Vagina (tissue), 2 donors: ENCODE data around the gene HECW1. TPM values are rescaled to one million over a fixed set of nuclear protein-coding genes. Genes with fewer than 3 reads are reported as not detected.

Experiments used
- DNase-seq, 2 donors: peaks; one replicate each; pipeline ENCODE4 v3.0.0-alpha.2; 2017; ENCODE audit errors: extremely low spot score in 2 of 2
- H3K27ac ChIP-seq: fragments of 200-600 bp; sonication (generic); one replicate; pipeline ENCODE4 v1.5.1; 2019
- H3K27me3 ChIP-seq: fragments of 200-600 bp; sonication (generic); one replicate; pipeline ENCODE4 v1.5.1; 2019
- H3K36me3 ChIP-seq, 2 donors: fragments of 200-600 bp; sonication (generic); one replicate each; pipeline ENCODE4 v1.5.1; 2017 to 2019
- H3K4me1 ChIP-seq: fragments of 200-600 bp; sonication (generic); one replicate; pipeline ENCODE4 v1.5.1; 2019
- H3K4me3 ChIP-seq, 2 donors: fragments of 200-600 bp; sonication (generic); 1 replicate in 1 of 2; 2 replicates in 1 of 2; pipeline ENCODE4 v1.5.1; 2016 to 2019
- H3K9me3 ChIP-seq: fragments of 200-600 bp; sonication (generic); one replicate; pipeline ENCODE4 v1.5.1; 2019
- POLR2A ChIP-seq, 2 donors: fragments of 450-650 bp; IDR thresholded peaks; one replicate each; pipeline ENCODE4 v1.6.1; 2017; ENCODE audit warnings: antibody characterized with exemption in 2 of 2, mild to moderate bottlenecking in 2 of 2, moderate library complexity in 2 of 2
- POLR2AphosphoS5 ChIP-seq, 2 donors: sonication (generic); formaldehyde crosslinking; IDR thresholded peaks; one replicate each; pipeline ENCODE4 v1.9.0; 2017; ENCODE audit warnings: antibody characterized with exemption in 2 of 2, mild to moderate bottlenecking in 2 of 2, low read depth in 1 of 2; ENCODE audit not compliant: insufficient read depth in 1 of 2
- intact Hi-C: fragments of 100-400 bp; cut with DNase I; formaldehyde crosslinking; loops from one replicate; pipeline ENCODE4 v1.15.1; 2023
- total RNA-seq: library from RNA; depleted of rRNA; stranded (reverse); fragments of >200 nt; gene quantifications from one replicate; pipeline ENCODE4 v1.2.3, GENCODE V29; 2016
- TF ChIP-seq, protein P1 (sequence below), 3 experiments: fragments of 450-650 bp in 2 of 3; fragments of 200-600 bp in 1 of 3; sonication (generic) in 1 of 3; IDR thresholded peaks; one replicate each; pipeline ENCODE4 v1.5.1; 2017 to 2019; ENCODE audit warnings: antibody characterized with exemption in 3 of 3, mild to moderate bottlenecking in 2 of 3, moderate library complexity in 2 of 3

HECW1 gene
- total RNA-seq, 1 donor from 2014 or later = 2.5 TPM

DNA sequence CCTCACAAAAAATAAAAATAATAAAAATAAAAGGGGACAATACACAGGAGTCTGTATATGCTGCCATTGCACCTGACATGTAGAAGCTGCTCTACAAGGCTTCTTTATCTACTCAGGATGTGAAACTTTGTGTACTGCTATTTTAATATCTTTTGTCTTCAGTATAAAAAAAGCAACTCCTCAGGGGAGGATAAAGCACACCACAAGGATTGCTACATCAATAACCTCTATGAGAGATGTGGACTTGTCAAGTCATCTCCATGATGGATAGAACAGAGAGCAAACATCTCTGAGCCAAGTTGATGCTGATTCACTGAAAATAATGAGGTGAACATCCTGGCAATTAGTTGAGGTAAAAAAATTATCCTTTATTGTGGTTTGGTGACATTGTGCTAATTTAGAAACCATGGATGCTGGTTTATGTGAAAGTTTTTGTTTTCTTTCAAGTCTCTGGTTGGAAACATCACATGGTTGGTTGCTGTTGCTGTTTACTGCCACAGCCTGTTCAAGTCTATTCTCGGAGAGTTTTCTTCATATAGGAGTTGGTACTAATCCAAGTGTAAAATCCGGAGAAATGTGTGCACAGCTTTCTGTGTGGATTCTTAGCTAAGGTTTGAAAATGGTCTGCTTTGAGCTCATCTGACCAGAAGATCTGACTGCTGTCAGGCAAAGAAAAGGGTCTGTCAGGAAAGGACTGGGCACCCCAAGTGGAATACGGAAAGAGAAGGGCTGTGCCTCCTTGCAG is 1.5 kb upstream of the HECW1 start:
- Histone ChIP-seq H3K9me3 (no peaks in the 10 kb centered on the region), H3K27me3 (peaks cover 10% of the 10 kb centered on the region), H3K4me1 (peaks cover 20% of the 10 kb centered on the region), H3K4me3 (no peak overlapping the region), H3K36me3 (no peaks in the 10 kb centered on the region), H3K27ac (no peak overlapping the region)
- intact Hi-C loops = no loop called here
- no peak for DNase-seq
- TF ChIP-seq POLR2A (IDR thresholded peaks at IDR 0.05) (no peak), POLR2AphosphoS5 (IDR thresholded peaks at IDR 0.05; ENCODE audit: insufficient read depth in 1 of 2, low read depth in 1 of 2) (no peak)
- TF ChIP-seq, protein P1, sequence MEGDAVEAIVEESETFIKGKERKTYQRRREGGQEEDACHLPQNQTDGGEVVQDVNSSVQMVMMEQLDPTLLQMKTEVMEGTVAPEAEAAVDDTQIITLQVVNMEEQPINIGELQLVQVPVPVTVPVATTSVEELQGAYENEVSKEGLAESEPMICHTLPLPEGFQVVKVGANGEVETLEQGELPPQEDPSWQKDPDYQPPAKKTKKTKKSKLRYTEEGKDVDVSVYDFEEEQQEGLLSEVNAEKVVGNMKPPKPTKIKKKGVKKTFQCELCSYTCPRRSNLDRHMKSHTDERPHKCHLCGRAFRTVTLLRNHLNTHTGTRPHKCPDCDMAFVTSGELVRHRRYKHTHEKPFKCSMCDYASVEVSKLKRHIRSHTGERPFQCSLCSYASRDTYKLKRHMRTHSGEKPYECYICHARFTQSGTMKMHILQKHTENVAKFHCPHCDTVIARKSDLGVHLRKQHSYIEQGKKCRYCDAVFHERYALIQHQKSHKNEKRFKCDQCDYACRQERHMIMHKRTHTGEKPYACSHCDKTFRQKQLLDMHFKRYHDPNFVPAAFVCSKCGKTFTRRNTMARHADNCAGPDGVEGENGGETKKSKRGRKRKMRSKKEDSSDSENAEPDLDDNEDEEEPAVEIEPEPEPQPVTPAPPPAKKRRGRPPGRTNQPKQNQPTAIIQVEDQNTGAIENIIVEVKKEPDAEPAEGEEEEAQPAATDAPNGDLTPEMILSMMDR (IDR thresholded peaks at IDR 0.05) = no peak

DNA sequence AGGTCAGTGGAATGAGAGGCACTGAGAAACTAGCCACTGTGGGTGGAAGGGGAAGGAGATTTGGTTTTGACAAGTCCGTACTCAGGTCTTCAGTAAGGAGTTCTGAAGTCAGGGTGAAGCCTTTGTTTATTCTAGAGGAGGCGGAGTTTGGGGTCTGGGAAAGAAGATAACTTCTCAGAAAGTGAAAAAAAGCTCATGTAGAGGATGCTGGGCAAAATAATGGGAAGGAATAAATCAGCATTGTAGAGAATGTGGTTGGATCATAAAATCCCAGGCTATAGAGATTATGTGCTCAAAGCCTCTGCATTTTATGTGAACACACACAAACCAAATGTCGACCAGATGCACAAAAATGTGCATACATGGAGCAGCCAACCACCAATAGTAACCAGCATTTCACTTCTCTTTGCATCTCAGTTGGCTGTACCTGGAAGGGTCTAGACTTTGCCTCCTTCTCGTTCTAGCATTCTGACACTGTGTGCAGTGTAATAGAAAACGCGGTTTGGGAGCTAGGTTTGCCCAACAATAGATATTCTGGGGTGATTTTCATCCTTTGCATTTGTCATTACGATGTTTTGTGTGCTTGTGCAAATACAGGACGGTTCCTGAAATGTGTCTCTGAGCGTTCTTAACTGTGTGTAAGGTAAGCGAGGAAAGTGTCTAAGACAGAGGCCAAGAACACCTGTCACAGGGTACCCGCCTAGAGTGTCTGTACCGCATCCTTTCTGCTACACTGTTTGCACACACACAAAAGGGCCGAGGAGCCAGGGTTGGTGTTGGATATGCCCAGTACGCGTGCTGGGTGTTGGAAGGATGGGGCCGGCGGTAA is 603 bp upstream of the HECW1 start:
- DNase-seq = no peak
- peak overlapping the region; percentile 27 to 41 for H3K4me3 ChIP-seq
- H3K4me1 ChIP-seq = peaks cover 20% of the 10 kb centered on the region
- intact Hi-C loops = no loop called here
- H3K9me3 ChIP-seq = no peaks in the 10 kb centered on the region
- peaks cover 10% of the 10 kb centered on the region for H3K27me3 ChIP-seq
- no peak overlapping the region for H3K27ac ChIP-seq
- TF ChIP-seq, protein P1 (IDR thresholded peaks at IDR 0.05) = no peak
- no peak for TF ChIP-seq POLR2A (IDR thresholded peaks at IDR 0.05)
- TF ChIP-seq POLR2AphosphoS5 (IDR thresholded peaks at IDR 0.05; ENCODE audit: insufficient read depth in 1 of 2, low read depth in 1 of 2) = no peak
- no peaks in the 10 kb centered on the region for H3K36me3 ChIP-seq

DNA sequence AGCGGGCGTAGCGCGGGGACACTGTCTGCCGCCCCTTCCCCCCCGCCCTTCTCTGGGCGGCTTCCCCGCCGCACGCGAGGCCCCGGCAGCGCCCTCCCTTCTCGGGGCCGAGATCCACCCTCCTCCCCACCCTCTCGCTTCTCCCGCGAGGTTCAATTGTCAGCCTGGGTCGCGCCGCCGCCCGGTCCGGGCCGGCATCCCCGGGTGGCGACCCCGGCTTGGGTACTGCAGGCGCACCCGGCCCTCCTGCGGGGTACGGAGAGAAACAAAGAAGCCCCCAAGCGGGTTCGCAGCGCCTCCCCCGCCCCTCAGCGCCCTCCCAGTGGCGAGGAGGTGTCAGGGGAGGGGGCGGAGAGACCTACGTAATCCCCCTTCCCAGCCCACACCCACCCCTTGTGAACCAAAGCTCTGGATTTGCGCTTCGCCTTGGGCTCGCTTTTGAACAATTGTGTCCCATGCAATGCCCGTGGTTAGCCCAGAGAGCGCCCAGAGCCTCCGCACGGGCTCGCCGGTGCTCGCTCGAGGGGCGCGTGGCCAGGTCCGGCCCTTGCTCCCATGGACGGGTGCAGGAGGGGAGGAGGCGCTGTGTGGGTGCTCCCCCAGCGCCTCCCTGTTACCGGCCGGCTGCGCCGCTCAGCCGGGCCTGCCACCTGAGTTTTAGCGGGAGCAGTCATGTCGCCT is 634 bp downstream of the HECW1 start:
- no peaks in the 10 kb centered on the region for H3K36me3 ChIP-seq
- H3K9me3 ChIP-seq = no peaks in the 10 kb centered on the region
- no peak for DNase-seq
- H3K4me3 ChIP-seq = peak overlapping the region; percentile 27 to 41
- peaks cover 10% of the 10 kb centered on the region for H3K27me3 ChIP-seq
- H3K4me1 ChIP-seq = peaks cover 20% of the 10 kb centered on the region
- intact Hi-C loops = no loop called here
- TF ChIP-seq, protein P1 (IDR thresholded peaks at IDR 0.05) = no peak
- no peak for TF ChIP-seq POLR2AphosphoS5 (IDR thresholded peaks at IDR 0.05; ENCODE audit: insufficient read depth in 1 of 2, low read depth in 1 of 2)
- TF ChIP-seq POLR2A (IDR thresholded peaks at IDR 0.05) = no peak
- H3K27ac ChIP-seq = no peak overlapping the region

DNA sequence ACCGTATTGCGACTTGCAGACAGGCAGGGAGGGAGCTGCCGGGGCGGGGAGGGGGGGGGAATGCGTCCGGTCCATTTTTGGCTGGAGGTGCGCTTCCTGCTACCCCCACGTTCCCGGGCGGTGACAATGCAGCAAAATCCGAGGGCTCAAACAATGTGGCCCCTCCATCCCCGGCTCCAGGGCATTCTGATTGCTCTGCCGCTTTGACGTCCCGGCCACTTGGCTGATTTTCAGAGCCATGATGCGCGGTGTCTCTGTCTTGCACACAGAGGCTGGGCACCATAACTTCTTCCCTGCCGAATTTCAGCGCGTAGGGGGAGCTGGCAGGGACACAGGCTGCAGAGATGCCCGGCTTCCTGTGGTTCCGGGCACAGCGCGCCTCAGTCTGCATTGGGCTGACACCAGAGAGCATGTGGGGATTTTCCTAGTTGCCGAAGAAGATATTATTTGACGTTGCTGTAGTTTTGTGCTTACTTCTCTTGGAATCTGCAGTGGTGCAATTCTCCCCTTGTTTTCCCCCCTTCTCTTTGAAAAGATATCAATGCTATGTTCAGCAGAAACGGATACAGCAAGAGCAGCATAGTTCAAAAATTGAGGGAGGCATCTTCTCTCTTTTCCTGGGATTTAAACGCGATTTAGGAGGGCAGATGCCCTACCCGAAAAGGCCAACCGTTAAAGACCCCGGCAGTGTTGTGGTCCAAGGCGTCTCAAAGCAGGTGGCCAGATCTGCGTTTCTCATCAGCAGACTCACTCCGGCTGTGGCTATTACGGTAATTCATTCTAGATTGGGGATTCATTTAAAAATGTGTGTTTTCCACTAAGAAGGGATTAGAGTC is 1.4 kb downstream of the HECW1 start:
- no peaks in the 10 kb centered on the region for H3K9me3 ChIP-seq
- H3K27ac ChIP-seq = no peak overlapping the region
- H3K4me3 ChIP-seq = peak overlapping the region; percentile 27 to 41
- TF ChIP-seq, protein P1 (IDR thresholded peaks at IDR 0.05) = no peak
- TF ChIP-seq POLR2A (IDR thresholded peaks at IDR 0.05) = no peak
- TF ChIP-seq POLR2AphosphoS5 (IDR thresholded peaks at IDR 0.05; ENCODE audit: insufficient read depth in 1 of 2, low read depth in 1 of 2) = no peak
- peaks cover 10% of the 10 kb centered on the region for H3K27me3 ChIP-seq
- intact Hi-C loops = no loop called here
- no peak for DNase-seq
- no peaks in the 10 kb centered on the region for H3K36me3 ChIP-seq
- H3K4me1 ChIP-seq = peaks cover 20% of the 10 kb centered on the region
